Astrocyte (in vitro differentiated cells and primary cell): Measurements from ENCODE around the gene ADSS1. TPM values are rescaled to one million over a fixed set of nuclear protein-coding genes. Genes with fewer than 3 reads are reported as not detected.

Source experiments
- DNase-seq: peaks from one replicate; pipeline ENCODE4 v3.0.0-alpha.2; 2010; ENCODE audit warnings: low read depth
- FAIRE-seq: peaks from 2 replicates; lab custom pipeline; 2011; peaks lifted over from hg19 to GRCh38; lab: Jason Lieb, UNC
- H2AFZ ChIP-seq: 2 replicates; pipeline ENCODE4 v1.6.0; 2012; ENCODE audit warnings: low read depth, low read length, inconsistent platforms
- H3K27ac ChIP-seq: 2 replicates; pipeline ENCODE4 v1.5.1; 2011; ENCODE audit warnings: low read depth, low read length, inconsistent platforms
- H3K27me3 ChIP-seq: 2 replicates; pipeline ENCODE4 v1.6.0; 2011; ENCODE audit warnings: low read length, inconsistent platforms; ENCODE audit not compliant: insufficient read depth
- H3K36me3 ChIP-seq: 2 replicates; pipeline ENCODE4 v1.5.1; 2011; ENCODE audit warnings: low read length, inconsistent platforms; ENCODE audit not compliant: insufficient read depth
- H3K4me1 ChIP-seq: 2 replicates; pipeline ENCODE4 v1.5.1; 2011; ENCODE audit warnings: low read length, inconsistent platforms; ENCODE audit not compliant: insufficient read depth
- H3K4me2 ChIP-seq: 2 replicates; pipeline ENCODE4 v1.6.0; 2012; ENCODE audit warnings: low read length, inconsistent platforms
- H3K4me3 ChIP-seq: 2 replicates; pipeline ENCODE4 v1.5.1; 2011; ENCODE audit warnings: low read depth, mild to moderate bottlenecking, low read length, inconsistent platforms; ENCODE audit not compliant: insufficient read depth
- H3K79me2 ChIP-seq: 2 replicates; pipeline ENCODE4 v1.6.0; 2012; ENCODE audit warnings: mild to moderate bottlenecking, low read length, inconsistent platforms; ENCODE audit not compliant: insufficient read depth
- H3K9ac ChIP-seq: 2 replicates; pipeline ENCODE4 v1.6.0; 2012; ENCODE audit warnings: mild to moderate bottlenecking, low read length, inconsistent platforms
- H3K9me3 ChIP-seq: 2 replicates; pipeline ENCODE4 v1.5.1; 2012; ENCODE audit warnings: low read depth, mild to moderate bottlenecking, low read length, inconsistent platforms; ENCODE audit not compliant: insufficient read depth
- H4K20me1 ChIP-seq: 2 replicates; pipeline ENCODE4 v1.6.0; 2012; ENCODE audit warnings: low read length, inconsistent platforms; ENCODE audit not compliant: insufficient read depth
- H3K27ac Mint-ChIP-seq: one replicate; pipeline ENCODE4 v1.8.0; 2021; ENCODE audit warnings: mild to moderate bottlenecking, mixed read lengths; ENCODE audit not compliant: unreplicated experiment
- H3K27me3 Mint-ChIP-seq: one replicate; pipeline ENCODE4 v1.8.0; 2021; ENCODE audit warnings: low read depth, mixed read lengths; ENCODE audit not compliant: unreplicated experiment
- H3K36me3 Mint-ChIP-seq: one replicate; pipeline ENCODE4 v1.8.0; 2021; ENCODE audit warnings: low read depth, mixed read lengths; ENCODE audit not compliant: unreplicated experiment
- H3K4me1 Mint-ChIP-seq: one replicate; pipeline ENCODE4 v1.8.0; 2021; ENCODE audit warnings: low read depth, mixed read lengths; ENCODE audit not compliant: unreplicated experiment
- H3K4me3 Mint-ChIP-seq: one replicate; pipeline ENCODE4 v1.8.0; 2021; ENCODE audit warnings: mild to moderate bottlenecking, moderate library complexity, mixed read lengths; ENCODE audit not compliant: unreplicated experiment
- H3K9me3 Mint-ChIP-seq: one replicate; pipeline ENCODE4 v1.8.0; 2021; ENCODE audit warnings: mild to moderate bottlenecking, mixed read lengths; ENCODE audit not compliant: unreplicated experiment
- EZH2 ChIP-seq: IDR thresholded peaks from 2 replicates; pipeline ENCODE4 v1.6.1; 2012; ENCODE audit warnings: mild to moderate bottlenecking, low read length, inconsistent platforms; ENCODE audit not compliant: insufficient read depth
- total RNA-seq: library from RNA; stranded (reverse); gene quantifications from 2 replicates; pipeline ENCODE4 v1.2.1, GENCODE V29; 2021
- TF ChIP-seq, protein P1 (sequence below): IDR thresholded peaks from 2 replicates; pipeline ENCODE4 v1.5.1; 2011; ENCODE audit warnings: low read depth, mild to moderate bottlenecking, inconsistent platforms, low read length, moderate library complexity; ENCODE audit not compliant: insufficient read depth

The ADSS1 gene
- total RNA-seq, 1 donor from 2014 or later, result 4.4 TPM

DNA sequence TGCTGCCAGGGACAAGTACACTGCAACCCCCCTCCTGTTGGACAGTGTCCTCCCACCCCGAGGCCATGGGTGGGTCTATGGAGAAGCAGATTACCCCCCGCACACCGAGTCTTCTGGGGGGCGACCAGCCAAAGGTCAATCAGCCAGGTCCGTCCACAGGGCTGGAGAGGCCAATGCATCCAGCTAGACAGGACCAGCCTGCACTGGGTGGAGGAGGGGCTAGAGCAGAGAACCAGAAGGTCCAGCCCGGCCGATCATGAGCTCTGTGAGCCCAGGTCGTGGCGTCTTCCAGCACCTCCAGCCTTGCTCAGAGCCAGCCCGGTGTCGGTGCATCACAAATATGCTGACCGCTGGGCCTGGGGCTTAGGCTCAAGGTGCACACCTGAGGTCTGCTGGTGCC, 8.2 kb upstream of the ADSS1 start:
- Histone ChIP-seq H3K9me3 (no peaks in the 10 kb centered on the region), H3K27ac (no peak overlapping the region), H3K36me3 (no peaks in the 10 kb centered on the region), H3K79me2 (no peaks in the 10 kb centered on the region), H3K4me2 (no peak overlapping the region), H3K27me3 (no peaks in the 10 kb centered on the region), H3K4me1 (no peaks in the 10 kb centered on the region), H2AFZ (no peak overlapping the region), H3K9ac (no peak overlapping the region), H4K20me1 (peaks cover 9% of the 10 kb centered on the region), H3K4me3 (no peak overlapping the region)
- DNase-seq (no peak), FAIRE-seq (no peak)
- Mint-ChIP-seq H3K27ac (no peak overlapping the region), H3K36me3 (peaks cover 7% of the 10 kb centered on the region), H3K27me3 (no peaks in the 10 kb centered on the region), H3K4me1 (no peaks in the 10 kb centered on the region), H3K4me3 (no peak overlapping the region), H3K9me3 (no peaks in the 10 kb centered on the region)
- no peak for TF ChIP-seq EZH2
- TF ChIP-seq, protein P1, sequence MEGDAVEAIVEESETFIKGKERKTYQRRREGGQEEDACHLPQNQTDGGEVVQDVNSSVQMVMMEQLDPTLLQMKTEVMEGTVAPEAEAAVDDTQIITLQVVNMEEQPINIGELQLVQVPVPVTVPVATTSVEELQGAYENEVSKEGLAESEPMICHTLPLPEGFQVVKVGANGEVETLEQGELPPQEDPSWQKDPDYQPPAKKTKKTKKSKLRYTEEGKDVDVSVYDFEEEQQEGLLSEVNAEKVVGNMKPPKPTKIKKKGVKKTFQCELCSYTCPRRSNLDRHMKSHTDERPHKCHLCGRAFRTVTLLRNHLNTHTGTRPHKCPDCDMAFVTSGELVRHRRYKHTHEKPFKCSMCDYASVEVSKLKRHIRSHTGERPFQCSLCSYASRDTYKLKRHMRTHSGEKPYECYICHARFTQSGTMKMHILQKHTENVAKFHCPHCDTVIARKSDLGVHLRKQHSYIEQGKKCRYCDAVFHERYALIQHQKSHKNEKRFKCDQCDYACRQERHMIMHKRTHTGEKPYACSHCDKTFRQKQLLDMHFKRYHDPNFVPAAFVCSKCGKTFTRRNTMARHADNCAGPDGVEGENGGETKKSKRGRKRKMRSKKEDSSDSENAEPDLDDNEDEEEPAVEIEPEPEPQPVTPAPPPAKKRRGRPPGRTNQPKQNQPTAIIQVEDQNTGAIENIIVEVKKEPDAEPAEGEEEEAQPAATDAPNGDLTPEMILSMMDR, result no peak

DNA sequence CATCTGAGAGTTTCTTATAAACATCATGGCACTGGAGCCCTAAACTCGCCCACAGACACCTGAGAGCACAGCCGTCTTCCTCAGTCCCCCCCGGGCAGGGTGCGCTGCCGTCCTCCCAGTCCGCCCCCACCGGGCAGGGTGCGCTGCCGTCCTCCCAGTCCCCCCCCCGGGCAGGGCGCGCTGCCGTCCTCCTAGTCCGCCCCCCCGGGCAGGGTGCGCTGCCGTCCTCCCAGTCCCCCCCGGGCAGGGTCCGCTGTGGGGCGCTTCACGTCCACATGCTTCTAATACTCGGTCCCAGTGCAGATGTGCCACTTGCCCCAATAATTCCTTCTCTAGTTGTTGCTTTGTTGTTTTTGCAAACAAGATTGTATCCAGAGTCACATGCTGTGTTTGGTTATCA, 6.9 kb upstream of the ADSS1 start:
- H3K27ac Mint-ChIP-seq, result no peak overlapping the region
- no peaks in the 10 kb centered on the region for H3K9me3 ChIP-seq

DNA sequence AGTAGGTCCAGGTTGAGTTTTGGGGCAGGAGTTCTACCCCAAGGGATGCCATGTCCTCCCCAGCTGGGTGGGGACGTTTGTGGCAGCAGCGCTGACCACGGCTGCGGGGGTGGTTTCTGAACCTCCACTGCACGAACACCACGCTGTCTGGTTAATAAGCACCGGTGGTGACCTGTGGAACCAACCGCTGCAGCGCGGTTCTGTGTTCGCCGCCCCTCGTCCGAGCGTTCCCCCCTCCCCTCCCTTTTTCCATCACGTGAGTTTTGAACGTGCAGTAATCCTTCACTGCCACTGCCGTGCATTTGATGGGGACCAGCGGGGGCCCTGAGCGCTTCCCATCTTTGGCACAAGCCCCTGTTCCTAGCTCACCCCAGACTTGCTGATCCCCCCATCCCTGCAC, 6.4 kb upstream of the ADSS1 start:
- FAIRE-seq (no peak), DNase-seq (no peak)
- H3K27ac Mint-ChIP-seq, result no peak overlapping the region
- no peaks in the 10 kb centered on the region for H3K27me3 ChIP-seq
- no peak overlapping the region for H2AFZ ChIP-seq
- H3K27me3 Mint-ChIP-seq, result no peaks in the 10 kb centered on the region
- H3K36me3 Mint-ChIP-seq, result peaks cover 7% of the 10 kb centered on the region
- H3K9me3 ChIP-seq, result no peaks in the 10 kb centered on the region
- peaks cover 11% of the 10 kb centered on the region for H3K4me1 ChIP-seq
- peaks cover 4% of the 10 kb centered on the region for H3K4me1 Mint-ChIP-seq
- no peak overlapping the region for H3K9ac ChIP-seq
- no peaks in the 10 kb centered on the region for H3K9me3 Mint-ChIP-seq
- no peak overlapping the region for H3K4me3 Mint-ChIP-seq
- no peak overlapping the region for H3K4me2 ChIP-seq
- TF ChIP-seq EZH2, result no peak
- TF ChIP-seq, protein P1, result no peak
- no peak overlapping the region for H3K4me3 ChIP-seq
- no peak overlapping the region for H3K27ac ChIP-seq
- no peaks in the 10 kb centered on the region for H3K36me3 ChIP-seq
- no peaks in the 10 kb centered on the region for H3K79me2 ChIP-seq
- H4K20me1 ChIP-seq, result peaks cover 25% of the 10 kb centered on the region

More for the DNA sequence above, 6.9 kb upstream of the ADSS1 start:
- no peak overlapping the region for H3K4me3 ChIP-seq
- no peaks in the 10 kb centered on the region for H3K36me3 ChIP-seq
- TF ChIP-seq, protein P1, result no peak
- TF ChIP-seq EZH2, result no peak
- no peak overlapping the region for H3K9ac ChIP-seq
- H2AFZ ChIP-seq, result no peak overlapping the region
- Mint-ChIP-seq H3K36me3 (peaks cover 7% of the 10 kb centered on the region), H3K4me1 (no peaks in the 10 kb centered on the region), H3K4me3 (no peak overlapping the region), H3K9me3 (no peaks in the 10 kb centered on the region), H3K27me3 (no peaks in the 10 kb centered on the region)
- no peak overlapping the region for H3K4me2 ChIP-seq
- H3K79me2 ChIP-seq, result no peaks in the 10 kb centered on the region
- peaks cover 20% of the 10 kb centered on the region for H4K20me1 ChIP-seq
- H3K27ac ChIP-seq, result no peak overlapping the region
- peaks cover 7% of the 10 kb centered on the region for H3K4me1 ChIP-seq
- DNase-seq (no peak), FAIRE-seq (no peak)
- H3K27me3 ChIP-seq, result no peaks in the 10 kb centered on the region
